Adipose tissue (tissue), 3 donors: ENCODE measurements around the gene ELF2. TPM values are rescaled to one million over a fixed set of nuclear protein-coding genes. Genes with fewer than 3 reads are reported as not detected.
A peak's percentile ranks its signal among the peaks of the same experiment; 100 is the strongest.
"Not testable (repeated sequence)": the region's sequence is repeated elsewhere in the genome, so short reads cannot be mapped to it uniquely, and the experiment has no call there.

Experiments
- H3K27ac ChIP-seq: one replicate; pipeline ENCODE4 v1.5.1; 2013; ENCODE audit warnings: low read depth, low read length
- WGBS, 3 donors: extraction: QIAGEN DNeasy Blood & Tissue Kit; methylation state at CpG; one replicate each; pipeline ENCODE4 v1.1.7; 2013; 5-methylcytosine and 5-hydroxymethylcytosine counted together
- polyA plus RNA-seq, 3 donors: library from polyadenylated mRNA; stranded (reverse); fragments of 200-250 nt; gene quantifications; one replicate each; pipeline ENCODE4 v1.2.3, GENCODE V29; 2013
- donor health status: healthy with polysubstance abuse.
- donor health status: Bipolar disorder and iron deficiency.
- donor health status: healthy.

Gene ELF2
- polyA plus RNA-seq, 3 donors, result 11.8 to 17.0 (median 16.8) TPM

DNA sequence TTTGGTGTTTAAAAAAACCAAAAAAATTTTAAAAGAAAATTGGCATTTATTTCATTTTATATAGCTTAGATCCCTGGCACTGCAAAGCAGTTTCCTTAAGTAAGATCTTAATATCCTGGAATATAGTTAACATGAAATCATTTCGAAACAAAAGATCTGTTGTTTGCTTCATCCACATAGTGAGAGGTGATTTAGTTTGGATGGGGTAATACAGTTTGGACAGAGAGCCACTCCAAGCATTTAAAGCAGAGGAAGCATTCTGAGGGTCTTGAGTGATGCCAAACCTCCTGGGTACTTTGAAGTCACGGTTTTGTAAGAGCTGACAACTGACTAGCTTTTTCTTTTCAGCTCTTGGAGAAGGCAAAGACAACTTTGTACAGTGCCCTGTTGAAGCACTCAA, 132.7 kb downstream of the ELF2 start:
- no peak overlapping the region for H3K27ac ChIP-seq
- whole genome bisulfite sequencing, 3 donors, result 83 to 88% (median 86%) methylated on average over 2 of the region's 2 CpGs

- H3K27ac ChIP-seq, result no peak overlapping the region
- 60 to 77% (median 70%) methylated on average over 10 of the region's 10 CpGs for WGBS, 3 donors
Observed at GRCh38 chr4:139042981-139043460, 134.0 kb downstream of the ELF2 start.

DNA sequence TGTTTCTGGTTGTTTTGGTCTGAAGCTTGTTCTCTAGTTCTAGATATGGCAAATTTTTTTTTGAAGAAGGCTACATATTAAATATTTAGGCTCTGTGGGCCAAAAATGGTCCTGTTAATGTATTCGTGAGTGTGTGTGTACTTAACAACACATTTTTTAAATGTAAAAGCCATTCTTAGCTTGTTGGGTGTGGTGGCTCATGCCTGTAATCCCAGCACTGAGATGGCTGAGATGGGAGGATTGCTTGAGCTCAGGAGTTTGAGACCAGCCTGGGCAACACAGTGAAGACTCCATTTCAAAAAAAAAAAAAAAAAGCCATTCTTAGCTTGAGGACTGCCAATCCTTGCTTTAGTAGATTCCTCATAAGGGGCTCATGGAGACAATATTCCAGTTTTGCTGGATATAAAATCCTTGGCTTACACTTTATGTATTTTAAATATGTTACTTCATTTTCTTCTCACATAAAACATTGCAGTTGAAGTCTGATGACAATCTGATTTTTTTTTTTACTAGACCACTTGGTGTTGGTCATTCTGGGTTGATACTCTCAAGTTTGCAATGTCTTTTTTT, 138.1 kb downstream of the ELF2 start:
- no peak overlapping the region for H3K27ac ChIP-seq
- 72 to 93% (median 89%) methylated on average over 1 of the region's 1 CpG for WGBS, 3 donors

- 47 to 77% (median 70%) methylated on average over 2 of the region's 2 CpGs for WGBS, 3 donors
- H3K27ac ChIP-seq, result no peak overlapping the region
Observed at GRCh38 chr4:139036885-139037284, 140.1 kb downstream of the ELF2 start.

GRCh38 chr4:139035650-139036049, 141.4 kb downstream of the ELF2 start:
- 85 to 89% (median 88%) methylated on average over 5 of the region's 5 CpGs for WGBS, 3 donors

DNA sequence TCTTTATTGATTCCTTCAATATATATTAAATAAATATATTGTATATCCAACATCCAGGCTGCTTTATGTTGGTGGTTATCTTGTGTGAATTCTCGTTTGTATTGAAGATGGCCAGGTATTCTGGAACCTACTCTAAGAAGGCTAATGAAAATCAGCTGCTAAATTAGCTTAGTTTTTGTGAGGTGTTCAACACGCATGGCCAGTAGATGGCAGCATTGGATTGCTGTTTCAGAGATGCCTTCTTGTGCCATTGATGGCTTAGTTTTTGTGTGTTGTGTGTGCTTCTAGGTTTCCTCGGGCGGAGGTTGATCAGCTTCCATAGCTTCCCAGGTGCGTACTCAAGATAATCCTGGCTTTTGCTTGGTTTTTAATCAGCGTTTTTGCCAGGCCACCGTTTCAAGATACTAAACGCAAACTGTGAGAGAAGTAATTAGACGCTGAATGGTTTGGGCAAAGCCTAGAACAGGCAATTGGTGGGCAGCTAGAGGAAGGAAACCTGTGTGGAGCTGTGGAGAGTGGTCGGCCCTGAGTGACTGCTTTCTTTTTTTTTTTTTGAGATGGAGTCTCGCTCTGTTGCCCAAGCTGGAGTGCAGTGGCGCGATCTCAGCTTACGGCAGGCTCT, 146.3 kb downstream of the ELF2 start:
- 35 to 45% (median 36%) methylated on average over 14 of the region's 14 CpGs for WGBS, 3 donors
- no peak overlapping the region for H3K27ac ChIP-seq

More at GRCh38 chr4:139035650-139036049, 141.4 kb downstream of the ELF2 start:
- no peak overlapping the region for H3K27ac ChIP-seq

DNA sequence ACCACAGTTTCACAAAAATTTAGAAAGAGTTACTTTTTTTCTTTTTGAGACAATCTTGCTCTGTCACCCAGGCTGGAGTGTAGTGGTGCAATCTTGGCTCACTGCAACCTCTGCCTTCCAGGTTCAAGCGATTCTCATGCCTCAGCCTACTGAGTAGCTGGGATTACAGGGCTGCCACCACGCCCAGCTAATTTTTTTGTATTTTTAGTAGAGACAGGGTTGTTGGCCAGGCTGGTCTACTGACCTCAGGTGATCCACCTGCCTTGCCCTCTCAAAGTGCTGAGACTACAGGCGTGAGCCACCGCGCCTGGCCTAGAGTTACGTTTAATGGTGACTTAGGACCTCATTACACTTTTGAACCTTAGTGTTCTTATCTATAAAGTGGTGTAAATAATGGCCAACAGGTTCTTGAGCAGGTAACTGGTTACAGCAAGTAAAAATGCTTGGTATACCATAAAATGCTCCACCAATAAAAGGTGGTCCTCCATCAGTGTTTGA, 147.1 kb downstream of the ELF2 start:
- 69 to 80% (median 79%) methylated on average over 6 of the region's 6 CpGs for WGBS, 3 donors
- H3K27ac ChIP-seq, result not testable (repeated sequence)

DNA sequence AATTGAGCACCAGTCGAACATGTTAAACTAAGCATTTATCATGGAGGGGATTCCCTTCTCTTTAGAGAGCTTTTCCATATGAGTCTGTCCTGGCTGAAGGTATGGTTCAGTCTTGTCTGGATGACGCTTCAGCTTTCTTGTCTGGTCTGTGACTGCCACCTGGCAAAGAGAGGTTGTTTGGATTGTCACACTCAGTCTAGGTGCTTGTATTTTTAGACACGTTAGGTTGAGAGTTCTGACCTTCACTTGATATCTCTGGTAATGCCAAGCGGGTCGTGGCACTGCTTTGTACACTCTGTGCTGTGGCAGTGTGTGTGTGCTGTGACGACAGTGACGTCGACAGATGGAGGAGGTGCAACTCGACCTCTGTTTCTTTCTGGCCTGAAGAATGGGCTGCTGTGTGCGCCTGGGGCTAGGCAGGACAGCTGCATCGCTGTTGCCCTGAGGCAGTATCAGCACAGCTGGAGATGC, 148.8 kb downstream of the ELF2 start:
- 38 to 82% (median 73%) methylated on average over 11 of the region's 11 CpGs for WGBS, 3 donors
- no peak overlapping the region for H3K27ac ChIP-seq

DNA sequence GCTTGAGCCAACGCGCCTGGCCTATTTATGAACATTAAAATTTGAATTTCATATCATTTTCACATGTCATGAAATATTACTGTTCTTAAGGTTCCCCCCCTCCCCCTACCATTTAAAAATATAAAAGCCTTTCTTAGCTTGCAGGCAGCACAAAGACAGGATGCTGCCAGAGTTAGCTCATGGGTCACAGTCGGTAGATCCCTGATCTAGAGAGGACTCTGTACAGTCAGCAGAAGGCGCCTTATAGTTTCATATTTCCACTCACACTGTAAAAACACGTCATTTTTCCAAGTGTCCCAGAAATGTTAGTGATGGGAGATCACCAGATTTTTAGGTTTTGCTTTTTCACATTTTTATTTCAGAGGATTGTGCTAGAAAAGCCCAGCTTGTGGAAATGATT, 149.2 kb downstream of the ELF2 start:
- 68 to 76% (median 75%) methylated on average over 5 of the region's 5 CpGs for WGBS, 3 donors

GRCh38 chr4:139025841-139026240, 151.2 kb downstream of the ELF2 start:
- 96 to 100% (median 100%) methylated on average over 1 of the region's 1 CpG for WGBS, 3 donors
- no peak overlapping the region for H3K27ac ChIP-seq

More for the DNA sequence above, 149.2 kb downstream of the ELF2 start:
- no peak overlapping the region for H3K27ac ChIP-seq

DNA sequence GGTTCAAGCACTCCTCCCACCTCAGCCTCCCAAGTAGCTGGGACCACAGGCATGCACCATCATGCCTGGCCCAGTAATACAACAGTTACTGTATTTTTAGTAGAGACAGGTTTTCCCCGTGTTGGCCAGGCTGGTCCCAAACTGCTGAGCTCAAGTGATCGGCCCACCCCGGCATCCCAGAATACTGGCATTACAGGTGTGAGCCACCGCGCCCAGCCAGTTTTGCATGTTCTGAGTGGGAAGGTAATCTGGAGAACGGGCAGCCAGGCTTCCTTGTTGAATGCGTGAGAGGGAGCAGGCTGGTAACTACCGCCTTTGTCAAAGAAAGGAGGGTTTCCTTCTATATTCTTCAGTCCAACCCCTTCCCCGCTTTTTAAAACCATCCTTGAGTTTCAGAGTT, 152.3 kb downstream of the ELF2 start:
- WGBS, 3 donors, result 91 to 93% (median 91%) methylated on average over 9 of the region's 9 CpGs
- H3K27ac ChIP-seq, result no peak overlapping the region

GRCh38 chr4:139022835-139023234, 154.2 kb downstream of the ELF2 start:
- 94 to 98% (median 95%) methylated on average over 5 of the region's 5 CpGs for WGBS, 3 donors
- no peak overlapping the region for H3K27ac ChIP-seq

DNA sequence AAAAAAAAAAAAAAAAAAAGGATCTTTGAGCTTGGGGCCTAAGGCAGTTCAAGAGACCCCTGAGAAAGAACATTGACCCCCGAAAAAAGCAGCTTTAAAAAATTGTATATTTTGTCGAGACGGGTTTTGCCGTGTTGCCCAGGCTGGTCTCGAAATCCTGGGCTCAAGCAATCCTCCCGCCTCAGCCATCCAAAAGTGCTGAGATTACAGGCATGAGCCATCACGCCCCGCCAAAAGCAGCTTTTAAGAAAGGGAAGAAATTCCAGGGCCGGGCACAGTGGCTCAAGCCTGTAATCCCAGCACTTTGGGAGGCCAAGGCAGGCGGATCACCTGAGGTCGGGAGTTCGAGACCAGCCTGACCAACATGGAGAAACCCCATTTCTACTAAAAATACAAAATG, 155.9 kb downstream of the ELF2 start:
- H3K27ac ChIP-seq, result not testable (repeated sequence)
- WGBS, 3 donors, result 92 to 96% (median 95%) methylated on average over 12 of the region's 12 CpGs

- WGBS, 3 donors, result 73 to 76% (median 75%) methylated on average over 4 of the region's 4 CpGs
- H3K27ac ChIP-seq, result no peak overlapping the region
Observed at GRCh38 chr4:139020384-139020783, 156.6 kb downstream of the ELF2 start.

DNA sequence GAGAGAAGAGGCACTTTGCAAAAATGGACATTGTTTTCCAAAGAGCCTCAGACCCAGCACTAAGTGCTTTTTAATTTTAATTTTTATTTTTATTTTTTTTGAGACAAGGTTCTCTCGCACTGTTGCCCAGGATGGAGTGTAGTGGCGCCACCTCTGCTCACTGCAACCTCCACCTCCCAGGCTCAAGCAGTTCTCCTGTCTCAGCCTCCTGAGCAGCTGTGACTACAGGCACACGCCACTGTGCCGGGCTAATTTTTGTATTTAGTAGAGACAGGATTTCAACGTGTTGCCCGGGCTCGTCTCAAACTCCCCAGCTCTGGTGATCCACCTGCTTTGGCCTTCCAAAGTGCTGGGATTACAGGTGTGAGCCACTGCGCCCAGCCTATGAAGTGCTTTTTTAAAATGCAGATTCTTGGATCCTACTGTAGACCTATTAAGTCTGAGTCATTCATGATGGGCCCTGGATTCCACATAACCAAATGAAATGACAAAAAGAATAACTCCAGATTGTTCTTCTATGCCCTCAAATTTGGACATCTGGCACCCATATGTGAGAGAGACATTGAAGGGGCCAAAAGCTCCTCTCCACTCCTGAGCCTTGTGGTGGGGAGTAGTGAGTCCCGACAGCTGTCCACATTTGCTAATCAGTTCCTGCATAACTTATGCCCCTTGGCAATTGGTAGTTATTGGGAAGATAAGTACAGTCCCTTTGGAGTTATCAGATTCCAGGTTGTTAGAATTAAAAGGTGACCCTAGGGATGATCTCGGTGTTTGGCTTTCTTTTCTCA, 157.9 kb downstream of the ELF2 start:
- 73 to 78% (median 78%) methylated on average over 10 of the region's 10 CpGs for WGBS, 3 donors
- no peak overlapping the region for H3K27ac ChIP-seq

DNA sequence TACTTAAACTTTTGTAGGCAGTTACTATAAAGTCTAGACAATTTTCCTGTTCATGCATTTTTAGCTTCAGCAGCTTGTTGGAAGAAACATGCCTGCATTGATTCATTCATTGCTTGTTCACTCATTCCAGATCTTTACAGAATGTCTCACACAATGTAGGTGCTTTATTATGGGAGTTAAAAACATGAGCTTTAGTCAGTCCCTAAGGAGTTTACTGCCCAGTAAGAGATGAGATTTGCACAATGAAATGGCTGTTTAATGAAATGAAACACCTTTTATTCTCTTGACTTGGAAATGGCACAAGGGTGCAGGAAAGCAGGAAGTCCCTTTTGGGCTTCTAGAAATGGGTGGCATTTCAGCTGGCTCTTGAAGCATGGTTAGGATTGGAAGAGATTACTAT, 158.5 kb downstream of the ELF2 start:
- H3K27ac ChIP-seq, result no peak overlapping the region

DNA sequence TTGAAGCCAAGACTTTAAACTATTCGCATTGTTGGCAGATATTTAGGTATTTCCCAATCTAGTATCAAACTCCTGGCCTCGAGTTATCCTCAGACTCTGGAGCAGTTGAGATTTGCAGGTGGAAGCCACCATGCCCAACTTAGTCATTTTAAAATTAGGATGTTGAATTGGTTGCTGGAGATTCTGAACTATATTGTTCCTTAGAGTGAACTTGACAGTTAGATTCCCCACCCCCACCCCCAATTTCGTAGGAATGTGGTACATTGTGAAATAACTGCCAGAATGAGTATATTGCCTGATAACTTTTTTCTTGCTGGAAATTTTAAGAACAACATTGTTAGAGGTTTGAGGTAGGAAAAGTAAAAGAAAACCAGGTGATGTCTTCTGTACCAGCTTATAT, 159.2 kb downstream of the ELF2 start:
- 37 to 45% (median 37%) methylated on average over 3 of the region's 3 CpGs for WGBS, 3 donors
- H3K27ac ChIP-seq, result no peak overlapping the region

GRCh38 chr4:139015948-139016471, 161.0 kb downstream of the ELF2 start:
- WGBS, 3 donors, result 0 to 2% (median 0%) methylated on average over 33 to 55 of the region's 55 CpGs
- peak overlapping the region; percentile 40 for H3K27ac ChIP-seq
